HG03460 (cell line): ENCODE data around the gene BCAS3.

ENCODE experiments used
- ATAC-seq: cut with Tn5 transposase; IDR thresholded peaks from one replicate; pipeline ENCODE4 v1.9.1; 2021; ENCODE audit not compliant: unreplicated experiment

The BCAS3 gene

GRCh38 chr17:61305024-61305423 lies 627.4 kb downstream of the BCAS3 start:
- no peak for ATAC-seq

DNA sequence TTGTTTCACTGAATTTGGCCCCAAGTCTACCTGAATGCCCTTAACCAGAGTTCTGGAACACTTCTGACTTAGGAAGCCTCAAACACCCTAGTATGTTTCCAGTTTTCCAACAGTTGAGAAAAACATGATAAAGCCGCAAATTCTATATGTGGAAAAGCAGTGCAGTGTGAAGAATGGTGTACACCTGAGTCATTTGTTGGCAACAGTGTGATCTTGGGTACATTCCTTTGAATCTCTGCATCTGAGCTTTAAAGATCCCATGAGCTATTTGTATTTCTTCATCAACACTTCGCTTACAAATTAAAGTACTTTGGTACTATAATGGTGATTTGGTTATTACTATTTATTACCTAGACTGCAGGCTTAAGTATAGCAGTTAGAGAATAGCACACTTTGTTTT lies 628.4 kb downstream of the BCAS3 start:
- ATAC-seq: no peak

DNA sequence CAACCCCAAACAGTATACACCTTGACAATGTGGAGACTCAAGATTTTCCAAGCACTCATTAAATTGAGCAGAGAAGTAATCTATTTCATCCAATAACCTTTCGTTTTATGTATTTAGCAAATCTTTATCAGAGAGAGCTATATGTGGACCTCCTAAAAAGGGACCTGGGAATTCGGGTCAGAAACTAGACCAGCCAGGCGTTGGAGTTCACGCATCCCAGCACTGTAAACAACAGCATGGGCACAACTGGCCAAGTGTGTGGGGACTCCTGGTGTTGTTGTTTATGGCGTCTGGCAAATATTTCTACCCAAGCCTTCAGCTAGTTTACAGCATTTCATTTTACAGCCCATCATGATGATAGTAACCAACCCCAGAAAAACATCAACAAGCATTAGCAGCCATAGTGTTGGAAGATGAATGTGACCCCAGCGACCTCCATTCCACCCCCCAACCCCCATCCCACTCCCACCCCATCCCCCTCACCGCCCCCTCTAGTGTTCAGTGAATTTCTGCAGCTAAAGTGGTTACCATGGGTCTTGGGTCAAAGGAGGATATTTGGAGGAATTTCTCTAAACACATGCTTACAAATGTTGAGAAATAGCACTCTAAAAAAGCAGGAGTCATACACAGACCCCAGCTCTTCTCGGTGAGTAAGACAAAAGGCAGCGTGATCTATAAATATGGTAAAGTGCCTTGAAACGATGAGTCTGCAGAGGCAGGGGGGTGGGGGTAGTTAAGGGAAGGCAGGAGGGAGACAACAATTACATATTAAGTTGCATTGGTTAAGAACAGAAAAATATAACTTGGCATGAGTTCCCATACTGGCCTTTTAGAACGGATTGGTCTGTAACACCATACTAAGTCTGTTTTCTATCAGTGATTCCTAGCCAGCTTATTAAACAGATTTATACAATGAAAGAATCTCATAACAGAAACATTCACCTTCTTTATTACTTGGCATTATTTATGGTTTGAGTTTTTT lies 630.5 kb downstream of the BCAS3 start:
- no peak for ATAC-seq

DNA sequence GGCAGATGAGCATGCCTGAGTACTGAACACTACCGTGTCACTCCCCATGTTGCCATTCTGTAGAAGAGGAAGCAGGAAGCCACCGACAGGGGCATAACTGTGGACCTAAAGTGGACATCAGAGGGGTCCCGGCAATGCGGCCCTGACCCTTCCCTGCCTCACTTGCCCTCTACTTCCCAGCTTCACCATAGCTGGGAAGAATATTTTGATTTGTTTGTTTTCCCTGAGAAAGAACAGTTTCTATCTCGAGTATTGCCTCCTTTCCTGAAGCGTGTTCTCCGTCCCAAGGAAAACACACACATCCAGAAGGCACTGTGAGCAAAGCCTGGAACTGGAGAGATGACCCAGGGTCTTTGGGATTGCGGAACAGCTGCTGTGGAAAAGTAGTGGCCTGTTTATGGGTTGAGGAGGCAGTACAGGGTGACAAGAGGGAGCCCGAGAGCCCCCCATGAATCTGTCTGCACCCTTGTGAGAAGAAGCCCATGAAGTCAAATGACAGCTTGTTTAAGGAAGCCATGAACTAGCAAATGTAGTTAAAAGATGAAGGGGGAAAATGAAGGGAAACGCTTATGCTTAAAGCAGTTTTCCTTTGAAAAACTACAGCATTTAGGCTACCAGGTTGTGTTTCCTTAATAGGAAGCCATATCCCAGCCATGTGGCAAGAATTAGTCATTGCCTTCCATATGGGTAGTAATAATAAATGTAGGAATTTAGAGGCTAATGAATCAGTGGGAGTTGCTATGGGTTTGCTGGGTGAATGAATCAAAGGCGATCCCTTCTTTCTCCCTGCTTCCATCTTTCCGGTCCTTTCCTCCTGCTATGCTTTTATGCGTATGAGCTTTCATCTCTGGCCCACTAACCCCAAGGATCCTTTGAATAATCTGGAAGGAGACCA lies 632.0 kb downstream of the BCAS3 start:
- no peak for ATAC-seq

GRCh38 chr17:61310590-61310989 lies 632.9 kb downstream of the BCAS3 start:
- ATAC-seq: no peak

DNA sequence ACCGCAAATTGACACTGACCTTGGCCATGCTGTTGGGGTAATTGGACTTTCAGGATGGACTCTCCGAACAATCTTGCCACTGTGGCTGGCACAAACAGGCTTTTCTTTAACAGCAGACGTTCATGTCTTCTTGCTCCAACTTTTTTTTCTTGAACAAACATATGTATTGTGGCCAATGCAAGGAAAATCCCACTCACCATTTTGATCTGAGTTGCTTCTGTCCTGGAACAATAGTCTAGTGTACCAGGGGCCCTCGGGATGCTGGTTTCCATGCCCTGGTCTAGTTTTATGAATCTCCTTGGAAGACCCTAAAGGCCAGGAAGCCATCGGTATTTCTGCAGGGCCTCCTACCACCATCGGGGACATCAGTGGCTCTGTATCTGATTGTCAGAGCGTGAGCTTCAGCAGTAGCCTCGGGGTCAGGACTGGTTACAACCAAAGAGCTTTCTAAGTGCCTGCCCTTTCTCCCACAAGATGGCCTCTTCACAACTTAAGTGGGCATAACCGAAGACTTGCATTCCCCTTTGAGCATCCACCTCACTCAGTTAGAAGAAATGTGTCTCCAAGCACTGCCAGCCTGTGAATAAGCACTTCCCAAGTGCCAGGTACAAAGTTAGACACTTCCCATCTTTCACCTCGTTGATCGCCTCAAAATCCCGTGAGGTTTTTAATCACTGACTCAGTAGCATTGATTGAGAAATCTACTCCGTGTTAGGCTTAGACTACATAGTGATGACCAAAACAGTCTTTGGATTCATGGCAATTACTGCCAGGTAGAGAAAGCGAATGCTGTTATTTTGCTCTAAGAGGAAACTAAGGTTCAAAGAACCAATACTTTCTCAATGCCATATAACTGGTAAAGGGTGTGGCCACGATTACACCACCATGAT lies 635.0 kb downstream of the BCAS3 start:
- no peak for ATAC-seq

DNA sequence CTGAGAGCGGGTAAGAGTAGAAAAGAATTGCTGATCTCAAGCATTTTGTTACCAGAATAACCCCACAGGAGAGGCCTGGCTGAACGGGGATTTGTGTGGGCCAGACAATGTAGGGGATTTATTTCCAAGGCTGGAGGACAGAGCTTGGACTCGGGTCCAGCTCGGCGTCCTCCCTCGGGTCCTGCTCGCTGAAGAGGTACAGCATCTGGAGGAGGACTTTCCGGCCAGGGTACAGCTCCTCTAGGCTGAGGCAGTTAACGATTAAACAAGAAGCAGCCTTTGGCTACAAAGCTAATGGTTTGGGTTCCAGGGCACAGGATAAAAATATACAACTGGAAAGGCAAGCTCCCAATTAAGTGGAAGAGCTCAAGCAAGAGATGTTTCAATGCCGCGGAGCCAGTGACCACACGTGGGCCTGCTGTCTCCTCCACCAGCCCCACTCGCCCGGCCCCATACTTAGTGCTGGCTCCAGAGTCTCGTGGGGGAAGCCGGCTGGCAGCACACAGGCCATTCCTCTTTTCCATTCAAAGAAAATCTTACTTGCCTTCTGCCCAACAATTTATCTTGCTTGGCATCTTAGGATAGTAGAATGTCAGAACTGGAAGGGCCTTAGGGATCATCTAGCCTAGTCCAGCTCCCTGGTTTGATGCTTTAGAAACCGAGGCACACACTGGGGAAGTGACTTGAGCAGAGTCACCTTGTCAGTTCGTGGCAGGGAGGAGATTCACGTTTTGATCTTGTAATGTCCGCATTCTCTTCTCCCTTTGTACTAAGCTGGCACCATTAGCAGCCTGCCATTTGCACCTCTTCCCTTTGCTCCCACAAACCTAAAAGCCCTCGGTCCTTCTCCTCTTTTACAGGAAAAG lies 636.0 kb downstream of the BCAS3 start:
- no peak for ATAC-seq

DNA sequence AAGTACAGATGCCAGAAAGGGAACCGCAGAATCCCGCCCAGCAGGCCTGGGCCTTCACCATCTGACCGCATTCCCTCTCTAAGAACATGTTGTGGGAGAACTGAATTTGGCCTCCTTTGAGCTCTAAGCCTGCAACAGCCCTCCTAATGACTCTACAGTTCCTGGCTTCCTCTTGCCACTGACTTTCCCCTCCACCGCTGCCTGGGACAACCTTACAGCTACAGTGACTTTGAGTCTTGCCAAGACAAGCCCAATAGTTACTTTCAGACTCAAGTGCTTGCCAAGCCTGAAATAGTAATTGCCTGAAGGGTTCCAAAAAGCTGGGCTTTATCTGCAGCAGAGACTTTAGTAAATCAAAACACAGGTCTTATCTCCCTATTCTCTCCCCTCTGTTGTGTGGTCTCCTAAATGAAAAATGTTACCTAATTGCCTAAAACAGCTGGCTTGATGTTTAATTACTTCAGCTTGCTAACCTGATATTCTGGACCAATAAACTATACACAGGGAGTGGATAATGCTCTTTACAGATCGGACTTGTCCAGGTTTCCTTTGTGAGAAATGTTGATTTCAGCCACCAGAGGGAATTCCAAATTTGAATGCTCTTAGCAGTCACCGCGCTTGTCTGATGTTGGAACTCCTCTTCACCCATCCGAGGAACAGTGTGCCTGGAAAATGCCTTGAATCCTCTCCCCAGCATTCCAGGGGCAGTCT lies 636.9 kb downstream of the BCAS3 start:
- ATAC-seq: no peak

DNA sequence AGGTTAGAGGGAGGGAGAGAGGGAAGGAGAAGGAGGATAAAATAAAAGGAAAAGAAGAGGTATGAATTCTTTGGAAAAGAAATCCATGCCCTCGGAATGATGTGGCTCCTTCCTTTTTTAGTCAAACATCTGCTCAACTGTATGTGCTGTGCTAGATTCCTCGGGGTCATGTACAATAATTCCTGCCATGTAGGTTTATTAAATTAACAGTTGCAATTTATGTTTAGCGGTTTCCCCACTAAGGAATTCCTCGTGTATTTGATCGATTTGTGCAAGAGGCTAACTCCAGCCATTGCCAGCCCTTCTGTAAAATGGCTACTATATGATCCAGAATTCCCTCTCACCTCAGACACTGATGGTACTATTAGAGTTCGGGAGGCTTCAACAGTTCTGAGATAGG lies 639.0 kb downstream of the BCAS3 start:
- no peak for ATAC-seq

GRCh38 chr17:61317779-61318178 lies 640.1 kb downstream of the BCAS3 start:
- ATAC-seq: no peak

DNA sequence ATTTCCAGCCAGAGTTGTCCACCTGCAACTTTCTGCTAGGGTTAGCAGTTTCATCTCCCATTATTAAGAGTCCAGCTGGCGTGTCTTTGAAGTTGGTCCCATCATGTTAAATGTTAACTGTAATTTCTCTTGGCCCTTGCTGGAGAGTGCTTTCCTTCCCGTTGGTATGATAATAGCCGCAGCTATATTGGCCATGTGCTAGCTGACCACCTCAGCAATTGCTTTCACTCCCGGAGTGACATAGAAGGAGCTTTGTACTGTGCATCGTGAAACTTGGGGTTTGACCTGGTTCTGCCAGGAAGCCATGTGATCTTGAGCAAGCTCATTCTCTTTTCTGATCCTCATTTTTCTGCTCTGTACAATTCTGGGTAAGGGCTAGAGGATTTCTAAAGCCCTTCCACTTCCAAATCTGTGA lies 641.0 kb downstream of the BCAS3 start:
- ATAC-seq: no peak

DNA sequence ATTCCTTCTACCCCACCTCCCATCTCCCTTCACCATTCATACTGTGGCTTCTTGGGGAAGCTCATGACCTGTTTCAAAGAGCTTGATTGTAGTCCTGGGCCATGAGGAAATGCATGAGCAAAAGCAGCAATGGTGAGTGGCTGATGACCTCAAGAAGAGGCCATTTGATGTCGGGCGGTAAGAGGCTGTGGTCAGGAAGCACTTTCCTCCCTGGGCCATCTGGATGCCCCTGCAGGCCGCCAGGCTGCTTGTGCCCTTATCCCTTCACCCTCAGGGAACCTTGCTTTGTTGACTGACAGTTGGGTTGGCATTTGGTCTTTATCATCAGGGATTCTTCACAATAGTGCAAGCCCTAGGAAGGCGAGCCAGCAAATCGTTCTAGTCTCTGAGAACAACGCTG lies 643.7 kb downstream of the BCAS3 start:
- no peak for ATAC-seq

- no peak for ATAC-seq
Observed at GRCh38 chr17:61322325-61323002, 644.8 kb downstream of the BCAS3 start.

DNA sequence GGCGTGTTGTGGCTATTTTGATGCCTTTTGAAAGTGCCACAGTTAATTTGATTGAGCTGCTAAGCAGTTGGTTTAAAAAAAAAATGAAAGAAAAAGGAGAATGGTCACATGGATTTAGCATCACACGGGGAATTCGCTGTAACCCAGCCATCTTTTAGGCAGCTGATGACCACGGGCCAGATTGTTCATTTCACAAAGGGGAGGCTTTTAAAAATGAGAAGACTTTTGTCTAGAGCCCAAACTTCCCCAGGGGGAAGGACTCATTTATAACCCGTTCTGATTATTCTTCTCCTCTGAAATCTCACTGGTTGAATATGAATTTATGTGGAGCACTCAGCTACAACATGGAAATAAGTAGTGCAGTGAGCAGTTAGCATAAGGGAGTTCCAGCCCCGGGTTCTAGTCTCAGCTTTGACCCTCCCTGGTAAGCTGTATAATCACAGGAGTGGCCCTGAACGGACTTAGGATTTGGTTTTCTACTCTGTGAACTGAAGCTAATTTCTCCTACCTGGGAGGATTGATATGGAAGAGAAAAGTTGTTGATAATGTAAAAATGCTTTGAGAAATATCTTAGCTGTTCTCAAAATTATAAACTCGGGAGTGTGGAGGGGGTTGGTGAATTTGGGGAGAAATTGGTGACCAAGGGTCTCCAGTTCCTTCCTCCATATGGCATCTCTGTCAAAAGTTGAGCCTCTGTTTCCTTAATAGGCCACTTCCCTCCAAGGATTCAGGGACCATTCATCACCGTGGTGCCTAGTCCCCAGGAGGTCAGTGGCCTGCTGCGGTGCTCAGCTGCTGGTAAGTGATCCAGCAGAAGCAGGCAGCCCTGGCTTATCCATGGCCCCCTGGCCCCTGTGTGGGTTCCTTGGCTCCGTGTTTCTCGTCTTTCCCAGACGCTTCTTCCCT lies 645.6 kb downstream of the BCAS3 start:
- no peak for ATAC-seq

GRCh38 chr17:61323909-61324868 lies 646.5 kb downstream of the BCAS3 start:
- no peak for ATAC-seq

- no peak for ATAC-seq
Observed at GRCh38 chr17:61324950-61325349, 647.3 kb downstream of the BCAS3 start.
